ENCODE data around the gene FBXO46.

FBXO46 gene

DNA sequence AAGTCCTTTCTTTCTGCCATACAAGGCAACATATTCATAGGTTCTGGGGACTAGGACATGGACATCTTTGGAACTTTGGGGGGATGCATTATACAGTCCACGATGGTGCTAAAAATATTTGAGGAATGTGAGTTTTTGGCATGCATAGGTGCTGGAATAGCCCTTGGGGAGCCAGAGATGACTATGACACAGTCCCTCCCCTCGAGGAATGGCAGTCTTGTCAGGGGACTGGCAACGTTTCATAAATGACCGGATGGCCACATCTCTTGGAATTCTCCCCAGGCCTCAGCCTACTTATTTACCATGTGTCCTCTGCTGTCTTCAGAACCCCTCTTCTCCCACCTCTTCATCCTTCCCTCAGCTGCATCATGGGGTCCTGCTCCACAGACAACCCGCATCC is 16.2 kb upstream of the FBXO46 start:
- ATAC-seq: no peak
- TF ChIP-seq ZFP30 (CRISPR knock-in tag; IDR thresholded peaks at IDR 0.05) (no peak), TCF4 (CRISPR knock-in tag; IDR thresholded peaks at IDR 0.05; ENCODE audit: borderline replicate concordance) (no peak), CSDC2 (CRISPR knock-in tag; IDR thresholded peaks at IDR 0.05) (no peak), ESRRG (CRISPR knock-in tag; IDR thresholded peaks at IDR 0.05) (no peak), SNAI2 (CRISPR knock-in tag; IDR thresholded peaks at IDR 0.05) (no peak)
- TF ChIP-seq, protein P1, sequence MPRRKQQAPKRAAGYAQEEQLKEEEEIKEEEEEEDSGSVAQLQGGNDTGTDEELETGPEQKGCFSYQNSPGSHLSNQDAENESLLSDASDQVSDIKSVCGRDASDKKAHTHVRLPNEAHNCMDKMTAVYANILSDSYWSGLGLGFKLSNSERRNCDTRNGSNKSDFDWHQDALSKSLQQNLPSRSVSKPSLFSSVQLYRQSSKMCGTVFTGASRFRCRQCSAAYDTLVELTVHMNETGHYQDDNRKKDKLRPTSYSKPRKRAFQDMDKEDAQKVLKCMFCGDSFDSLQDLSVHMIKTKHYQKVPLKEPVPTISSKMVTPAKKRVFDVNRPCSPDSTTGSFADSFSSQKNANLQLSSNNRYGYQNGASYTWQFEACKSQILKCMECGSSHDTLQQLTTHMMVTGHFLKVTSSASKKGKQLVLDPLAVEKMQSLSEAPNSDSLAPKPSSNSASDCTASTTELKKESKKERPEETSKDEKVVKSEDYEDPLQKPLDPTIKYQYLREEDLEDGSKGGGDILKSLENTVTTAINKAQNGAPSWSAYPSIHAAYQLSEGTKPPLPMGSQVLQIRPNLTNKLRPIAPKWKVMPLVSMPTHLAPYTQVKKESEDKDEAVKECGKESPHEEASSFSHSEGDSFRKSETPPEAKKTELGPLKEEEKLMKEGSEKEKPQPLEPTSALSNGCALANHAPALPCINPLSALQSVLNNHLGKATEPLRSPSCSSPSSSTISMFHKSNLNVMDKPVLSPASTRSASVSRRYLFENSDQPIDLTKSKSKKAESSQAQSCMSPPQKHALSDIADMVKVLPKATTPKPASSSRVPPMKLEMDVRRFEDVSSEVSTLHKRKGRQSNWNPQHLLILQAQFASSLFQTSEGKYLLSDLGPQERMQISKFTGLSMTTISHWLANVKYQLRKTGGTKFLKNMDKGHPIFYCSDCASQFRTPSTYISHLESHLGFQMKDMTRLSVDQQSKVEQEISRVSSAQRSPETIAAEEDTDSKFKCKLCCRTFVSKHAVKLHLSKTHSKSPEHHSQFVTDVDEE (CRISPR knock-in tag; IDR thresholded peaks at IDR 0.05): no peak
- TF ChIP-seq, protein P2, sequence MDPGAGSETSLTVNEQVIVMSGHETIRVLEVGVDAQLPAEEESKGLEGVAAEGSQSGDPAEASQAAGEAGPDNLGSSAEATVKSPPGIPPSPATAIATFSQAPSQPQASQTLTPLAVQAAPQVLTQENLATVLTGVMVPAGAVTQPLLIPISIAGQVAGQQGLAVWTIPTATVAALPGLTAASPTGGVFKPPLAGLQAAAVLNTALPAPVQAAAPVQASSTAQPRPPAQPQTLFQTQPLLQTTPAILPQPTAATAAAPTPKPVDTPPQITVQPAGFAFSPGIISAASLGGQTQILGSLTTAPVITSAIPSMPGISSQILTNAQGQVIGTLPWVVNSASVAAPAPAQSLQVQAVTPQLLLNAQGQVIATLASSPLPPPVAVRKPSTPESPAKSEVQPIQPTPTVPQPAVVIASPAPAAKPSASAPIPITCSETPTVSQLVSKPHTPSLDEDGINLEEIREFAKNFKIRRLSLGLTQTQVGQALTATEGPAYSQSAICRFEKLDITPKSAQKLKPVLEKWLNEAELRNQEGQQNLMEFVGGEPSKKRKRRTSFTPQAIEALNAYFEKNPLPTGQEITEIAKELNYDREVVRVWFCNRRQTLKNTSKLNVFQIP (CRISPR knock-in tag; IDR thresholded peaks at IDR 0.05; ENCODE audit: borderline replicate concordance, low read depth): no peak

DNA sequence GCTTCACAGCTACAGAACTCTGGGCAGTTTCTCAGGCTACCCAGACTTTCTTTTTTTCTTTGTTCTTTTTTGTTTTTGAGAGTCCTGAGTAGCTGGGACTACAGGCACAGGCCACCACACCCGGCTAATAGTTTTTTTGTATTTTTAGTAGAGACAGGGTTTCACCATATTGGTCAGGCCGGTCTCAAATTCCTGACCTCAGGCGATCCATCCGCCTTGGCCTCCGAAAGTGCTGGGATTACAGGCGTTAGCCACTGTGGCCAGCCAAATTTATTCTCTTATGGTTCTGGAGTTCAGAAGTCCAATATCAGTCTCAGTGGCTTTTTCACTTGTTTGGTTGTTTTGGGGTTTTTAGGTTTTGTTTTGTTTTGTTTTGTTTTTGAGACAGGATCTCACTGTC is 14.9 kb upstream of the FBXO46 start:
- TF ChIP-seq SNAI2 (CRISPR knock-in tag; IDR thresholded peaks at IDR 0.05): no peak
- no peak for TF ChIP-seq CSDC2 (CRISPR knock-in tag; IDR thresholded peaks at IDR 0.05)
- TF ChIP-seq GLIS3 (CRISPR knock-in tag; IDR thresholded peaks at IDR 0.05): no peak
- TF ChIP-seq, protein P3, sequence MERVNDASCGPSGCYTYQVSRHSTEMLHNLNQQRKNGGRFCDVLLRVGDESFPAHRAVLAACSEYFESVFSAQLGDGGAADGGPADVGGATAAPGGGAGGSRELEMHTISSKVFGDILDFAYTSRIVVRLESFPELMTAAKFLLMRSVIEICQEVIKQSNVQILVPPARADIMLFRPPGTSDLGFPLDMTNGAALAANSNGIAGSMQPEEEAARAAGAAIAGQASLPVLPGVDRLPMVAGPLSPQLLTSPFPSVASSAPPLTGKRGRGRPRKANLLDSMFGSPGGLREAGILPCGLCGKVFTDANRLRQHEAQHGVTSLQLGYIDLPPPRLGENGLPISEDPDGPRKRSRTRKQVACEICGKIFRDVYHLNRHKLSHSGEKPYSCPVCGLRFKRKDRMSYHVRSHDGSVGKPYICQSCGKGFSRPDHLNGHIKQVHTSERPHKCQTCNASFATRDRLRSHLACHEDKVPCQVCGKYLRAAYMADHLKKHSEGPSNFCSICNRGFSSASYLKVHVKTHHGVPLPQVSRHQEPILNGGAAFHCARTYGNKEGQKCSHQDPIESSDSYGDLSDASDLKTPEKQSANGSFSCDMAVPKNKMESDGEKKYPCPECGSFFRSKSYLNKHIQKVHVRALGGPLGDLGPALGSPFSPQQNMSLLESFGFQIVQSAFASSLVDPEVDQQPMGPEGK (CRISPR knock-in tag; IDR thresholded peaks at IDR 0.05; ENCODE audit: borderline replicate concordance): no peak
- no peak for TF ChIP-seq BACH2 (CRISPR knock-in tag; IDR thresholded peaks at IDR 0.05; ENCODE audit: borderline replicate concordance)
- TF ChIP-seq ZNF70 (CRISPR knock-in tag; IDR thresholded peaks at IDR 0.05): no peak
- TF ChIP-seq, protein P2 (CRISPR knock-in tag; IDR thresholded peaks at IDR 0.05; ENCODE audit: borderline replicate concordance, low read depth): no peak
- TF ChIP-seq RARB (CRISPR knock-in tag; IDR thresholded peaks at IDR 0.05): no peak
- no peak for TF ChIP-seq ZNF565 (CRISPR knock-in tag; conservative IDR thresholded peaks at IDR 0.05; ENCODE audit: low read depth)
- TF ChIP-seq, protein P4, sequence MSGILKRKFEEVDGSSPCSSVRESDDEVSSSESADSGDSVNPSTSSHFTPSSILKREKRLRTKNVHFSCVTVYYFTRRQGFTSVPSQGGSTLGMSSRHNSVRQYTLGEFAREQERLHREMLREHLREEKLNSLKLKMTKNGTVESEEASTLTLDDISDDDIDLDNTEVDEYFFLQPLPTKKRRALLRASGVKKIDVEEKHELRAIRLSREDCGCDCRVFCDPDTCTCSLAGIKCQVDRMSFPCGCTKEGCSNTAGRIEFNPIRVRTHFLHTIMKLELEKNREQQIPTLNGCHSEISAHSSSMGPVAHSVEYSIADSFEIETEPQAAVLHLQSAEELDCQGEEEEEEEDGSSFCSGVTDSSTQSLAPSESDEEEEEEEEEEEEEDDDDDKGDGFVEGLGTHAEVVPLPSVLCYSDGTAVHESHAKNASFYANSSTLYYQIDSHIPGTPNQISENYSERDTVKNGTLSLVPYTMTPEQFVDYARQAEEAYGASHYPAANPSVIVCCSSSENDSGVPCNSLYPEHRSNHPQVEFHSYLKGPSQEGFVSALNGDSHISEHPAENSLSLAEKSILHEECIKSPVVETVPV (CRISPR knock-in tag; IDR thresholded peaks at IDR 0.05): no peak
- TF ChIP-seq, protein P1 (CRISPR knock-in tag; IDR thresholded peaks at IDR 0.05): no peak
- no peak for ATAC-seq

DNA sequence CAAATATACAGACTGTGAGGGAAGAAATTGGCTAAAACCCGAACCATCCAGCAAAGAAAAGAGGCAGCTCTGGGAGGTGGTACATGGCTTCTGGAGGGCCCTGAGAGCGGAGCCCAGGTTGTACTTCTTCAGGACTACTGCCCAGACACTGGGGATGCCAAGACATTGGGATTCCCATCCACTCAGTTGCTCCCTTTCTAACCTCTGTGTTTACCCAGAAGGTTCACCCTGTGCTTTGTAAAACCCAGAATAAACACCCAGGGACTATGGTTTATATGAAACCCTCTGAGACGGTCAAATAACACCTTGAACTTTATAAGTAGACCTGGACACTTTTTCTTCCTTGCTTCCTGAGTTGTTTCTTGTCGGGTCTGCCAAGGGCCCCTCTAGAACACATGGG is 12.3 kb upstream of the FBXO46 start:
- no peak for ATAC-seq
- TF ChIP-seq GLIS3 (CRISPR knock-in tag; IDR thresholded peaks at IDR 0.05) (no peak), TOX (CRISPR knock-in tag; IDR thresholded peaks at IDR 0.05; ENCODE audit: borderline replicate concordance) (no peak), ZFP30 (CRISPR knock-in tag; IDR thresholded peaks at IDR 0.05) (no peak), ZC3H10 (CRISPR knock-in tag; IDR thresholded peaks at IDR 0.05) (no peak), ISL1 (CRISPR knock-in tag; IDR thresholded peaks at IDR 0.05) (no peak), BACH2 (CRISPR knock-in tag; IDR thresholded peaks at IDR 0.05; ENCODE audit: borderline replicate concordance) (no peak), TCF4 (CRISPR knock-in tag; IDR thresholded peaks at IDR 0.05; ENCODE audit: borderline replicate concordance) (no peak), ZNF70 (CRISPR knock-in tag; IDR thresholded peaks at IDR 0.05) (no peak), ZNF8 (CRISPR knock-in tag; IDR thresholded peaks at IDR 0.05) (no peak), SNAI2 (CRISPR knock-in tag; IDR thresholded peaks at IDR 0.05) (no peak)
- TF ChIP-seq, protein P5, sequence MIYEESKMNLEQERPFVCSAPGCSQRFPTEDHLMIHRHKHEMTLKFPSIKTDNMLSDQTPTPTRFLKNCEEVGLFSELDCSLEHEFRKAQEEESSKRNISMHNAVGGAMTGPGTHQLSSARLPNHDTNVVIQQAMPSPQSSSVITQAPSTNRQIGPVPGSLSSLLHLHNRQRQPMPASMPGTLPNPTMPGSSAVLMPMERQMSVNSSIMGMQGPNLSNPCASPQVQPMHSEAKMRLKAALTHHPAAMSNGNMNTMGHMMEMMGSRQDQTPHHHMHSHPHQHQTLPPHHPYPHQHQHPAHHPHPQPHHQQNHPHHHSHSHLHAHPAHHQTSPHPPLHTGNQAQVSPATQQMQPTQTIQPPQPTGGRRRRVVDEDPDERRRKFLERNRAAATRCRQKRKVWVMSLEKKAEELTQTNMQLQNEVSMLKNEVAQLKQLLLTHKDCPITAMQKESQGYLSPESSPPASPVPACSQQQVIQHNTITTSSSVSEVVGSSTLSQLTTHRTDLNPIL (CRISPR knock-in tag; IDR thresholded peaks at IDR 0.05; ENCODE audit: low read depth): no peak
- TF ChIP-seq, protein P3 (CRISPR knock-in tag; IDR thresholded peaks at IDR 0.05; ENCODE audit: borderline replicate concordance): no peak

Data from SK-N-SH treated with all-trans-retinoic acid at 6 μM for 48 hours (cell line).